CD4-positive, alpha-beta T cell treated with Interleukin-17A for 1 hour (primary cell): ENCODE measurements around the gene TCF12.

Experiments used
- DNase-seq: peaks from one replicate; pipeline ENCODE4 v3.0.0-alpha.2; 2020

The TCF12 gene

DNA sequence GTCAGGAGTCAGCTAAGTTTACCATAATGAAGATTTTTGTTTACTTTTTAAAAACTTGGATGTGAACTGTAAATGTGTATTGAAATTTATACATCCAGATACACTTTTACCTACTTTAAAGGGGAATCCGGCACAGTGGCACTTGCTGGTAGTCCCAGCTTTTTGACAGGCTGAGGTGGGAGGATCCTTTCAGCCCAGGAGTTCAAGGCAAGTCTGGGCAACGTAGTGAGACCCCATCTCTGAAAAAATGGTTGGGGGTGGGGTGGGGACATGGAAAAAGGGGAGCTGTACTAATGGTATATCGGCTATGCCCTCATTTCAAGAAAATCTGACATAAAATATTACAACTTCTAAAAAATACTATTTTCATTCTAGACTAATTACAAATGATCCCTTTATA lies 362.0 kb downstream of the TCF12 start:
- no peak for DNase-seq

DNA sequence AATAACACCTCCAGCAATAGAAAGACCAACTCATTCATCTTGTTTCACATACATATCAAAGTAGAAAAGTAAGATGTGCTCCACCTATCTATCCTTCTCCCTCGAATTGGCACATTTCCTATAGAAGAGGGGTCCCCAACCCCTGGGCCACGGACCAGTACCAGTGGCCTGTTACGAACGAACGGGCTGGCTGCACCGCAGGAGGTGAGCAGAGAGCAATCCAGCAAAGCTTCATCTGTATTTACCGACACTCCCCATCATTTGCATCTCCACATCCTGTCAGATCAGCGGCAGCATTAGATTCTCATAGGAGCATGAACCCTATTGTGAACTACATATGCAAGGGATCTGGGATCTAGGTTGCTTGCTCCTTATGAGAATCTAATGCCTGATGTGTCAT lies 362.9 kb downstream of the TCF12 start:
- DNase-seq, result no peak

DNA sequence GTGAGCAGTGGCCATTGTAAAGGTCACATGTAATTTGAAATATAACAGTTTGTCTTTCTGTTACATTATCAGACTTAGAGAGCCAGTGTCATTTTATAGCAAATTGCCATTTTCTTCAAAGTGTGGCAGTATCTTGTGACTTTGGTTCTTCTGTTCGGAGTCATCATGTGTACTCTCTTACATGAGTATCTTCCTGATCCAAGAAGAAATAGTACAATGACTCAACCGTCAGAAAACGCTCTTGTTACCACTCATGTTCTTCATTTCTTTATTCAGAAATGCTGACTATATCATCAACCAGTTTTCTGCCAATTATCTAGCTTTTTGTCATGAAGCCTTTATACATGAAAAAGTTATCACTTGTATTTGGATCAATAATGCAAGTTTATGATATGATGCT lies 364.2 kb downstream of the TCF12 start:
- no peak for DNase-seq

DNA sequence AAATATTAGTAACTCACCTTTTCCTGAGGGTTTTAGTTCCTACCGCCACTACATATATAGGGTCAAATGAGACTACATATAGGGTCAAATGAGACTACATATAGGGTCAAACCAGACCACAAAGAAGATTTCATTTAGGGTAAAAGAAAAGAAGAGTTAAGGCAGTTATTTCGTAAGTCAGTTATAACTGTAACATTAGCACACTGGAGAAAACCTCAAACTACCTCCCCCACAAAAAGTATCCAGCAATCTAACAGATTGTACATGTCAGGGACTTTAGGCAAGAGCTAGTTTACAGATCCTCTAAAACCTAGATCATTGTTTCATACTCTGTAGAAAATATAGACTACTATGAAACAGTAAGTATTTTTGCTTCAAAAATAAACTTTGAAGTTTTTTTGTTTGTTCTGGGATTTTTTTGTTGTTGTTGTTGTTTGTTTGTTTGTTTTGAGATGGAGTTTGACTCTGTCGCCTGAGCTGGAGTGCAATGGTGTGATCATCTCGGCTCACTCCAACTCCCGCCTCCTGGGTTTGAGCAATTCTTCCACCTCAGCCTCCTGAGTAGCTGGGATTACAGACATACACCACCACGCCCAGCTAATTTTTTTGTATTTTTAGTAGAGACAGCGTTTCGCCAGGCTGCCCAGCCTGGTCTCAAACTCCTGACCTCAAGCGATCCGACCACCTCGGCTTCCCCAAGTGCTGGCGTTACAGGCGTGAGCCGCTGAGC lies 365.5 kb downstream of the TCF12 start:
- no peak for DNase-seq

DNA sequence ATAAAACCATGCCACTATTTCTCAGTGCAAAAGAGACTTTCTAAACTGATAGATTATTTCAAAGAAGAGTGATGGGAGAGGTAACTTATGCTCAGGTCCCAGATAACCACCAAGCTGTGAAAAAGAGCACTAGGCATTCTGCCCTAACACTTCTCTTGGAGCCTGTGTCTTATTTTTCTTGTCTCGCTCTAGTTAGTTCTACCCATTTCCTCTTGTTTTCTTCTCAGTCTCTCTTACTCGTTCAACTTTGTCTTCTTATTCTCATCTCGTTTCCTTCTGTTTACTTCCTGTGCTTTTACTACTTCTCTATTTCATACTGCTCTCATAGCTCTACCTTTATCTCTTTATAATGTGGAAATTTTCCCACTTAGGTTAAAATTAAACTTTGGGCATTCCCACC lies 366.1 kb downstream of the TCF12 start:
- DNase-seq, result no peak

DNA sequence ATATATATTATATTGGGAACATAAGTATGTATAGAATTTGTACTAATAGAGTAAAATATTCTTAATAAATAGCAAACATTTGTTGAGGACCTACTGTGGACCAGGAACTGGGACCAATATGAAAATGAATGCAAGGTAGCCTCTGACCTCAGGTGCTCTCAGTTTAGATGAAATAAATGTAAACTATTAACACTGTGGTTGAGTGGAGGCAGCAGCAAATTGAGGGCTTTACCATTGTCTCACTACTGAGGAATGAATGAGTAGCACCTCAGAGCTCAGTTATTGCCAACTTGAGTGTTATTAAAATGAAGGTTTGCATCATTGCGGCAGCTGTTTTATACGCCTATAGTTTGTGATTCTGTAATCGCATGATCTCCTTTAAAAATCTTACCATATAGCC lies 366.9 kb downstream of the TCF12 start:
- no peak for DNase-seq

DNA sequence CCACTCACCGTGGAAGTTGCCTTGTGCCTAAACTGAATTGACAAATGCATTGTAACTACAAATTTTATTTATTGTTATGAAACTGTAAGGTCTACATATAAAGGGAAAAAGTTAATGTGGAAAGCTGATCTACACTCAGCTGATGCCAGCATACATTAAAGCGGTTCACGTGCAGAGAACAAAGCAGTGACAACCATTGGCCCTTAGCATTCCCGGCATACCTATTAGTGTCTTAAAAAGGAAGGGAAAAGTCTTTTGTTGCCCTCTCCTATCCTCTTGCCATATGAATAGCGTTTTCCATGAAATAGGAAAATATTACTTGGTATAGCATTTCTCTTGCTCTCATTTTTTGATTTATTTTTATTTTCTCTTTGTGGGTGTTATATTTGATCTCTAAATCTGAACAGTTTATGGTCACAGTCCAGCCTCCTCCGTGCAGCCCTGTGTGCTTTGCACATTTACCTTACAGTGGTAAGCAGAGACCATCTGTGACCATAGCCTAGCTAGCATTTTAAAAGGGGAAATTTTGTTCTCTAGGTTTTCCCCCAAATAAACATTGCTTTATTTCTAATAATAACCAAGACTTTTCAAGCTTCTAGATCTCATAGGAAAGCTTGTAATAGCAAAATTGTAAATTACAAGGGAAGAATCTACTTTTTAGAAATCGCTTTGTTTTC lies 368.1 kb downstream of the TCF12 start:
- no peak for DNase-seq

DNA sequence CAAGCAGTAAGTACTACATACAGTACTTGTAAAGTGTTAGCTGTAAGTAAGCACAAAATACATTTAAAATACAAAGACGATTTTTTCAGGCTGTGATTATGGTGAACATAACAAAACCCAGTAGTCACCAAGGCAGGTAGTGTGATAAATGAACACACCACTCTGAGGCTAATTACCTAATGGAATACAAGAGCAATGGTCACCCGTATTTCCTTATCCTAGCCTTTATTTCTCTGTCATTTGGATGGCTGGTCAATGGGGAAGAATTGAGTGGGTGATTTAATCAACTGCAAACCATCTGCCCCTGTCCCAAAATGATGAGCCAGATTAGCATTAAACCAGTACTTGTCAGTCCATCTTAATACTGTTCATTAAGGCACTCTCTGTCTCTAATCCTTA lies 368.7 kb downstream of the TCF12 start:
- DNase-seq, result no peak

DNA sequence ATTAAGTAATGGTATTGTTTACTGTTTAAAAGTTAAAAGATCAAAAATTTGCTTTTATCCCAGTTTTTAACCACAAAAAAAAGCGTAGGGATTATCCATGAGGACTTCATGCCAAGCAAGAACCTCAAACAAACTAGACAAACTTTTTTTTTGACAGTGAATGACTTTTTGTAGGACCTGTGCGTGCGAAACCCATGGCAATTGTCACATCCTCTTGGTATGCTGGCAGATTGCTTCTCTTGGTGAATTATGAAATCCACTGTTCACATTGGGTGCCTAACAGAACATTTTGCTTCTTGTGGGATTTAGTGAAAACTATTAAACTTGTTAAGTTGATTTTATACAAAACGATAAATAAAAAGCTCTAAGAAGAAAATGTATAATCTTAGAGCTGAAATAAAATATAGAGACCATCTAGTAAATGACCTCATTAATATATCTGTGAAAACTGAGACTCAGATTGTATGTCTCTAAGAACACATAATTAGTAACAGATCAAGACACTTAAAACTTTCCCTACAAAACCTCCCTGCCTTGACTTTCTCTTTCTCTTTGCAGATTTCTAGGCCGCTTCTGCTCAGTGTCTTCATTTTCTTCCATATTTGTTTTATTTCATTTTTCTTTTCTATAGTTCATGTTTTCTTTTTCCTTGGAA lies 370.6 kb downstream of the TCF12 start:
- DNase-seq, result no peak

DNA sequence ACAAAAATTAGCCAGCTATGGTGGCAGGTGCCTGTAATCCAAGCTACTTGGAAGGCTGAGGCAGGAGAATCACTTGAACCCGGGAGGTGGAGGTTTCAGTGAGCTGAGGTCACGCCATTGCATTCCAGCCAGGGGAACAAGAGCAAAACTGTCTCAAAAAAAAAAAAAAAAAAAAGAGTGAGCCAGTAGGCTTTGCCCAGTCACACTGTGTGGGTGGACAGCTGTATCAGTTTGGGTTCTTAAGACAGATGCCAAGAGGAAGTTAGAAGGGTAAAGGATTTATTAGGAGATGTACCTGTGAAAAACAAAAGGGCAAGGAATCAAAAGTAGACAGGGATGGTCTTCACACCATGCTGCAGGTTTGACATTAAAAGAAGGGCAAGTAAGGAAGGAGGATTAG lies 371.7 kb downstream of the TCF12 start:
- no peak for DNase-seq

DNA sequence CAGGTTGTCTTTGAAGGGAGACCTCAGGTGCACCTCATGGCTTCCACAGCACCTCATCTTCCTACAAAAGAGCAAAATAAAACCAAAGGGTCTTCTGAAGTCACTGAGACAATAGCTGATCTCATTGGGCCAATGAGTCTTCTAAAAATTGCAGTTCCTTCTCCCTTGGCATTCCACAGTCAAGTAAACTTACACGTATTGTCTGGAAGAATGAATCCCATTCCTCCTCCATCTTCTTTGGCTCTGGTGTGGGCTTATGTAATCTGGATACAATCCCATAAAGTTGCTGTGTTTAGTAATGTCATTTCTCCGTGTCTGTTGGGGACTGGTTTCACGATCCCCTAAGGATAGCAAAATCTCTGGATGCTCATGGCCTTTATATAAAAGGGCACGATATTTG lies 372.4 kb downstream of the TCF12 start:
- DNase-seq, result no peak

DNA sequence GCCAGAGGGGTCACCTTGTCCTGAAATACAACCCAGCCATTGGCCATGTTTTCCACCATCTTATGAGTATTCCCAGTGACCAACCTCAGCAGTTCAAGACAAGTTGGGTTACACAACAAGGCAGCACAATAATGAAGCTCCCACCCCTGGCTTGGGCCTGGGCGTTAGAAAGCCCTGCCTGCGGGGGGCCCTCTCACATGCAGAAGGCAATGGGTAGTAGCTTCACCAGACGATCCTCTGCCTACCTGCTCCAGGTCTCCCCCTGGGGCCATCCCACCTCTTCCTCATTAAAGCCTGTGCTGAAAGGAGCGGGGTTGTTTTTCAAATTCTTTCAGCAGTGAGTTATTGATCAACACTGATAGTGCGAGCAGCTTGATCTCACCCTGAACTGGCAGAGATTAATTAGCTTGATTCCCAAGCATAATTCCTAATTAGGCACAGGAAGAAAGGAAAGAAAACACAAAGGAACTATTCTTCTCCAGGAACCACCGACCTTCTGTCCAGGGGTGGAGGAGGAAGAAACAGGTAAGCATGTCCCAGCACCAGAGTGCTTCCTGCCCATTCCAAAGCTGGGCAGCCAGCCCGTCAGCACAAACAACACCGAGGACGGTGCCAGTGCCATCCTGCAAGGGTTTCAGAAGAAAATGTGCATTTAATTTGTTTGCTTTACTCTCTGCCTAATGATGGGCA lies 378.2 kb downstream of the TCF12 start:
- DNase-seq, result no peak

DNA sequence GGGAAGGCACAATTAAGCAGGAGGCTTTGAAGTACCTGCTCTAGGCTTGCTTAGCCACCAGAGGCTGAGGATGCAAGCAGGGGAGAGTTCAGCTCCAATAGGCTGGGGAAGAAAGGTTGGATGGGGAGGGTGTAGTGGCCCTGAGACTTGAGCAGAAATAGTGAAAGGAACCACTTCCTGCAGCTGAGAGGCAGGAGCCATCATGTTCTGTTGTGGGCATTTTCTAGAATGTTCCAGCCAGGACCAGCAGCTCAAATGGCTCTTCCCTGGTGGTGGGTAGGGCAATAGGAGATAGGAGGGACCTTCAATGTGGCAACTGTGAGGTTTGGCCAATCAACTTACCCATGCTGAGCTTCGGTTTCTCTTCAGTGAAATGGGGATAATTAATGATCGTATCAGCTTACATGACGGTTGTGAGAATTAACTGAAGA lies 378.7 kb downstream of the TCF12 start:
- DNase-seq, result no peak

DNA sequence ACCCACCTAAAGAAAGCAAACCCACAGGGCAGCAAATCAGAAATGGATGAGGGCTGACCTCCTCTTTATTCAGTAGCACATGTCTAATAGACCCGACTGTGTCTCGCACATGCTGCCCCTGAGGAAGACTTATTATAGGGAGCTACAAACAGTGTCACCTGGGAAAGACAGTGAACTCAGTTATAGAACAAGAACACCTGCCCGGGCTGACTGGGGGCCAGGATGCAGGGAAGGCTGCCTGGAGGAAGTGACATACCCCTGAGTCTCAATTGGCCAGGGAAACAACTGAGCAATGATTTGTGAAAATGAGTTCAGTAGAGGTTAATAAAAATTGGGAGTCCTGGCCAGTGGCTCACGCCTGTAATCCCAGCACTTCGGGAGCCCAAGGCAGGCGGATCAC lies 379.2 kb downstream of the TCF12 start:
- DNase-seq, result no peak

DNA sequence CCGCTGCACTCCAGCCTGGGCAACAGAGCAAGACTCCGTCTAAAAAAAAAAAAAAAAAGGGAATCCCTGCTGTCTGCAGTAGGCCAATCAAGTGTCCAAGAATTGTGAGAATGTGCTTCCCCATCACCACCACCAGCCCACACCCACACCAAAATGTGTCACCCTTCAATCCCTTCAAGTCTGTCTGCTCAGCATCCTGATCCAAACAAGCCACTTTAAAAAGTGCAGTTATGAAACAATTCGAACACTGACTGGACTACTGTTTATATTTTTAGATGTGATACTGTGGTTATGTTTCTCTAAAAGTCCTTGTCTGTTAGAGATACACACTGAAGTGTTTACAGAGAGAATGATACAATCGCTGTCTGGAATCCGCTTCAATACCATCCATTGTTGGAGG lies 379.8 kb downstream of the TCF12 start:
- DNase-seq, result no peak

DNA sequence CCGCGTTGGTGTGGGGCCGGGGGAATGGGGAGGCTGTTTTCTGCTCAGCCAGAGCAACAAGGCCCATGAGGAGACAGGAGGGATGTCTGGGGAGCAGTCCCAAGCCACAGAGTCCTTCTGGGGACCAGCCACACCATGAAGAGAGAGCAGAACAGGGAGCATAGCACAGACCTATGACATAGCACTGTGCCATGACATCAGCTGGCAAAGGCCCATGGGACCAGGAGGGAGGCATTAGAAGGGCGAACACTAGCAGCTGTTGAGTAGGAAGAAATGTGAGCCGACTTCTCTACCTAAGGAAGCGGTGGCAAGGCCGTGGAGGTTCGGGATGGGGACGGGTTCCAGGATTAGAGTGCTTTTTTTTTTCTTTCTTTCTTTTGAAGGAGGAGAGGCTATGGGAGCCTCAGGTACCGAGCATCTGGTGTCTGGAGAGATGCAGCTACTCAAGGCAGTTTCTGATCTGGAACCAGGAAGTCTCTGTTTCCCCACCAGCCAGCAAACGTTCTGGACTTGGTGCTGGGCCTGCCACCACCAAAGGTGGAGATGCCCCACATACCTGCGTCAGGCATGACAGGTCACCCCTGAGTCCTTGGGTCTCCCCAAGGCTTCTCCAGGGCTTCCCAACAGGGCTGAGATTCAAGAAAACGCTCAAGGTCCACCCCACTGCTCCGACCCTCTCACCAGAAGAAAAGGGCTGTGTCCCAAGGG lies 380.6 kb downstream of the TCF12 start:
- DNase-seq, result no peak

DNA sequence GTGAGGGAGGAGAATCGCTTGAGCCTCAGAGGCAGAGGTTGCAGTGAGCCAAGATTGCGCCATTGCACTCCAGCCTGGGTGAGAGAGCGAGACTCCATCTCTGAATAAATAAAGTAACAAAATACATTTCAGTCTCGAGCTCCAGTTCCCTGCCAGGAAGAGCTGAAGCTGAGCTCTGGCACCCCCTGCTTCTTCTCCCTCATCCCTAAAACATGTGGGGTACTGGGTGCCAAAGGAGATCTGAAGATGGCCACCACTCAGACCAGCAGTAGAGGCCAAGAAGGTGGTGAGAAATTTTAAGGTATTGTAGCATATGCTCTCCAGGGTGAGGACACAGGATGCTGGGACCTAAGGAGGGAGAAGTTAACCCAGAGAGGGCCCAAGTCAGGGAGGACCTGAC lies 382.9 kb downstream of the TCF12 start:
- no peak for DNase-seq

DNA sequence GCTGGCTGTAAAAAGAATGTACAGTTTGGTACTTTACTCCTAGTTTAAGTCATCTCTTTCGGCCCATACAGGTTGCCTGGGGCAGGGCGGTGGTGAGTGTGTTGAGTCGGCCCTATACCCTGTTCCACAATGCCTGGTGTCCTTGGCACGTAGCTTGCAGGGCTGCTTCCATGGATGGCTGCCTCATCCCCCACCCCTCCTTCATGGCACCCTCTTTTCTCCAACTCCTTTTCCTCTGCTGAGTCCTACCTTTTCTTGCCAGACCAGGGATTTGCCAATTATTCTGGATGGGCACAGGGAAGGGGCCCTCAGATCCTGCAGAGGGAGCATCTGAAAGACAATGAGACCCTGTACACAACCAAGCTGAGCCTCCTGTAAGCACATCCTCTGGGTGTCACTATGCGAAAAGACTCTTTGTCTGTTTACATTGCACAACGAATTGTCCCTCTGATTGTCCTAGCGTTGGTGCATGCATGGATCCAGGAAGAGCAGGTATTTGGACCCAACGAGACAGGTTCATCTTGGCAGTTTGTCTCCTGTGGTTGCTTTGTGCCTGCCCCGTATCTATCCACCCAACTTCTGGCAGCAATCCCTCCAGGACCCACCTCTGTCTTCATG lies 384.3 kb downstream of the TCF12 start:
- no peak for DNase-seq

DNA sequence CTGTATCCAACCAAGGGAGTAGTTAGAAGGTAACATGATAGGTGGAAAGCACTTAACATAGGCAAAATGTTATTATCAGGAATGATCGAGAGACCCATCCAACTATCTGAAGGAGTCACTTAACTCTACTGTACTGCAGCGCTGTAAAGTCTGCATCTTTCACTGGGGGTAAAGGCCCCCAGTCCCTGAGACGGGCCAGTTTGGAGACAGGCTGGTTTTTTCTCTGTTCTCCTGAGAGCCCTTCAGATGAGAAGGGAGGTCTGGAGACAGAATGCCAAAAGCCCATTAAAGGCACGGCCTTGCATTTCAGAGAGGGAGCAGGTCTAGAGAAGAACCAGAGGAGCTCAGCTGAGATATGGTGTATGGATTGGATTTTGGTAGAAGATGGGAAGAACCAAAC lies 386.6 kb downstream of the TCF12 start:
- DNase-seq, result no peak

DNA sequence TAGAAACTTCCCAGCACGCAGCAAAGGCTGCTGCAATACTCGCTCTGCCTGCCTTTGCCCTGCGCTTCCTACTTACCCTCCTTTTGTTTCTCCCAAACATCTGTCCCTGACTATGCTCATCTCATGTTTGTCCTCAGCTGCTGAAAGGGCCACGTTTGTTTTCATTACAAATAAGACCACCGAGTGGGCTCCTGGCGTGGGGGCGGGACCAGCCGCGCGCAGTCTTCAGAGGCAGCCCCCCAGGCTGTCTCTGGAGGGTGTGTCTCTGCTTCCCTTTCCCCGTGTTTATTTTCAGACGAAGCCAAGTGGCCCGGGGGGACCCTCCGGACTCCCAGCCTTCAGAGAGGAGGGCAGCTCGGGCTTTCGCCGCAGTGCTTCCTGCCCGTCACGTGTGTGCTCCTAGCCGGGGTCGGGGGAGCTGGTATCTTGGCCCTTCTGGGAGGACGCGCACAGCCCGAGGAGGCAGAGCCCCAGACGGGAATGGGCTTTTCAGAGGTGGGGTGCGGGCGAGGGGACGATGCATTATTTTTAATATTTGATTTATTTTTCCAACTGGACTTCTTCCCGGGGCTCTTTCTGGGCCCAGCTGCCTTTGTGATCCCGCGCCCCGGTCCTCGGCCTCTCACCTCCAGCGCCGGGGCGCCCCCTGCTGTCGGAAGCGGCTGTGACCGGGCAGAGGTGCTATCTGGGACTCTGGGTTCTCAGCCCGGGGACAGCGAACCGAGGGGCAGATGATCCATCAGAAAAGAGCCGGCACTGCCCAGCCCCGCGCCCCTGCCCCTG lies 387.9 kb downstream of the TCF12 start:
- DNase-seq, result peak; percentile 72

DNA sequence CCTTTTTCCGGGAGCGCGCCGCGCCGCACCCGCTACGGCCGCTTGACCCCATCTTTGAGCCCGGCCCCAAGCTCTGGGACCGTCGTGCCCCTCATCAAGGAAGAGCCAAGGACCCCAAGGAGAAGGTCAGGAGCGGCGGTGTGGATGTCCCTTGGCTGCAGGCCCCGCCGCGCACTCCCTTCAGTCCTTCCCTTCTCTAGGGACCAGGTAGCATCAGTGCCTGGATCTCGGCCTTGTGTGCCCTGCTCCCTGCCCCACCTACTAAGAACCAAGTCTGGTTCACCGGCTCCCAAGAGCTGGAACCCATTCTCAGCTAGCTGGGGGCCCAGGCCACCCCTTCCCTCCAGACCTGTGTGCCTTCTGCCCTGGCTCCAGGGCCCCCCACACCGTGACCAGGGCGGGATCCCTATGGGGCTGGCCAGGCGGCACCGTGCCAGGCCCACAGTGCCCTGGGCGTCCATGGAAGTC lies 388.5 kb downstream of the TCF12 start:
- no peak for DNase-seq
